Adrenal gland (tissue), 5 donors: ENCODE results near the gene DNAH6.

Source experiments
- POLR2A ChIP-seq, 2 donors: fragments of 450-650 bp; IDR thresholded peaks; one replicate each; pipeline ENCODE4 v1.6.1; 2017; ENCODE audit warnings: antibody characterized with exemption in 2 of 2, mild to moderate bottlenecking in 2 of 2, moderate library complexity in 1 of 2
- TF ChIP-seq, protein P1 (sequence below), 6 experiments: fragments of 450-650 bp in 4 of 6; fragments of 200-600 bp in 2 of 6; sonication (generic) in 1 of 6; IDR thresholded peaks; 1 replicate in 5 of 6; 2 replicates in 1 of 6; pipeline versions ENCODE4 v1.5.1 to v1.8.0; 2016 to 2021; ENCODE audit warnings: antibody characterized with exemption in 6 of 6, mild to moderate bottlenecking in 2 of 6, moderate library complexity in 1 of 6
- donor health status: DM: no; HTN: no; CAD: no.

DNA sequence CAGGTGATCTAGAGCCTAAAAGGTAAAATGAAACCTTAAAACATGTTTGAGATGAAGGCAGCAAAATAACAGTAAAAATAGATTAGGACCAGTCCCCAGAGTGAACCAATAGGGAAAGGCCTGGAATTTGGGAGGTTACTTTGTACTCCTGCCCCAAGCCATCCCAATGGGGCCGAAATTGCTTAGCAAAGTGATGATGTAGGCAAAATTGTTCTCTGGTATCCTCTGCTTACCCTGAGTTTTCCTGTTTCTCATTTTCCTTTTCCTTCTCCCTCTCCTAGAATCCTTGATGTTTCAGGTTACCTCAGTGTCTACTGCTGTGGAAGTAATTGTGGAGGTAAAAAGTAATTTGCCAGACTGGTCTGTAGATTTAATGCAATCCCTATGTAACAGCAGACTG is 271.7 kb downstream of the DNAH6 start:
- TF ChIP-seq, protein P1, sequence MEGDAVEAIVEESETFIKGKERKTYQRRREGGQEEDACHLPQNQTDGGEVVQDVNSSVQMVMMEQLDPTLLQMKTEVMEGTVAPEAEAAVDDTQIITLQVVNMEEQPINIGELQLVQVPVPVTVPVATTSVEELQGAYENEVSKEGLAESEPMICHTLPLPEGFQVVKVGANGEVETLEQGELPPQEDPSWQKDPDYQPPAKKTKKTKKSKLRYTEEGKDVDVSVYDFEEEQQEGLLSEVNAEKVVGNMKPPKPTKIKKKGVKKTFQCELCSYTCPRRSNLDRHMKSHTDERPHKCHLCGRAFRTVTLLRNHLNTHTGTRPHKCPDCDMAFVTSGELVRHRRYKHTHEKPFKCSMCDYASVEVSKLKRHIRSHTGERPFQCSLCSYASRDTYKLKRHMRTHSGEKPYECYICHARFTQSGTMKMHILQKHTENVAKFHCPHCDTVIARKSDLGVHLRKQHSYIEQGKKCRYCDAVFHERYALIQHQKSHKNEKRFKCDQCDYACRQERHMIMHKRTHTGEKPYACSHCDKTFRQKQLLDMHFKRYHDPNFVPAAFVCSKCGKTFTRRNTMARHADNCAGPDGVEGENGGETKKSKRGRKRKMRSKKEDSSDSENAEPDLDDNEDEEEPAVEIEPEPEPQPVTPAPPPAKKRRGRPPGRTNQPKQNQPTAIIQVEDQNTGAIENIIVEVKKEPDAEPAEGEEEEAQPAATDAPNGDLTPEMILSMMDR (IDR thresholded peaks at IDR 0.05) = no peak
- TF ChIP-seq POLR2A (IDR thresholded peaks at IDR 0.05) = no peak
